Fibroblast of skin of abdomen (primary cell): ENCODE results near the gene RAPGEF6.
"Not testable (repeated sequence)": the region's sequence is repeated elsewhere in the genome, so short reads cannot be mapped to it uniquely, and the experiment has no call there.

ENCODE experiments used
- DNase-seq: peaks from one replicate; pipeline ENCODE4 v3.0.0-alpha.2; 2013

The RAPGEF6 gene

DNA sequence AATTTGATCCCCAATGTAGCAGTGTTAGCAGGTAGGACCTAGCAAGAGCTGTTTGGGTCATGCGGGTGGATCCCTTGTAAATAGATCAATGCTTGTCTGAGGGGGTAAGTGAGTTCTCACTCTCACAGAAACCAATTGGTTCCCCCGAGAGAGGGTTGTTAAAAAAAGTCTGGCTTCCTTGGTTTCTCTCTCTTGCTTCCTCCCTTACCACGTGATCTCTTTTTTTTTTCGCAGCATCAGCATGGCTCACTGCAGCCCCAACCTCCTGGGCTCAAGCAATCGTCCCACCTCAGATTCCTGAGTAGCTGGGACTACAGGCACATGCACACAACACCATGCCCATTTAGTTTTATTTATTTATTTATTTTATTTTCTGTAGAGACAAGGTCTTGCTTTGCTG is 26.4 kb downstream of the RAPGEF6 start:
- DNase-seq = no peak

- peak; percentile 42 for DNase-seq
Measured at GRCh38 chr5:131607903-131608540, 27.0 kb downstream of the RAPGEF6 start.

DNA sequence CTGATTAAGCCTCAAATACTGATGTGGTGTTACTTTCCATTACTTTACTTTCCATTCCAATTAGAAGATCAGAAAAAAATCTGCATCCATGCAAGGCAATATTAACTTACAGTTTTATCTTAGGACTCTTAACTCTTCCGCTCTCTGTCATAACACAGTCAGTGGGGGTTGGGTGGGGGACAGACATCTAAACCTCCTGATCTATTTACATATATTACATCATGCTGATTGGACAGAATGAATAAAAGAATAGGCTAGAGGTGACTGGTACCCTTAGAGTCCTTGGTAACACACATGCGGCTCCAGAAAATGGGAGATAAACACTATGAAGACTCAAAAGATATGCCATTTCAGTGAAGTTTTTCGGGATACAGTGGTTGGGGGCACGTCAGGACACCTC is 27.6 kb downstream of the RAPGEF6 start:
- no peak for DNase-seq

GRCh38 chr5:131605086-131605485 is 29.9 kb downstream of the RAPGEF6 start:
- no peak for DNase-seq

GRCh38 chr5:131595088-131596033 is 39.7 kb downstream of the RAPGEF6 start:
- no peak for DNase-seq

- DNase-seq = no peak
Measured at GRCh38 chr5:131593921-131594320, 41.1 kb downstream of the RAPGEF6 start.

DNA sequence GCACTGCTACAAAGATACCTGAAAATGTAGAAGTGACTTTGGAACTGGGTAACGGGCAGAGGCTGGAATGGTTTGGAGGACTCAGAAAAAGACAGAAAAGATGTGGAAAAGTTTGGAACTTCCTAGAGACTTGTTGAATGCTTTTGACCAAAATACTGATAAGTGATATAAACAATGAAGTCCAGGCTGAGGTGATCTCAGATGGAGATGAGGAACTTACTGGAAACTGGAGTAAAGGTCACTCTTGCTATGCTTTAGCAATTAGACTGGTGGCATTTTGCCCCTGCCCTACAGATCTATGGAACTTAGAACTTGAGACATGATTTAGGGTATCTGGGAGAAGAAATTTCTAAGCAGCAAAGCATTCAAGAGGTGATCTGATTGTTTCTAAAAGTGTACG is 41.6 kb downstream of the RAPGEF6 start:
- DNase-seq = not testable (repeated sequence)

- DNase-seq = peak; percentile 59
Measured at GRCh38 chr5:131589510-131590348, 45.3 kb downstream of the RAPGEF6 start.

DNA sequence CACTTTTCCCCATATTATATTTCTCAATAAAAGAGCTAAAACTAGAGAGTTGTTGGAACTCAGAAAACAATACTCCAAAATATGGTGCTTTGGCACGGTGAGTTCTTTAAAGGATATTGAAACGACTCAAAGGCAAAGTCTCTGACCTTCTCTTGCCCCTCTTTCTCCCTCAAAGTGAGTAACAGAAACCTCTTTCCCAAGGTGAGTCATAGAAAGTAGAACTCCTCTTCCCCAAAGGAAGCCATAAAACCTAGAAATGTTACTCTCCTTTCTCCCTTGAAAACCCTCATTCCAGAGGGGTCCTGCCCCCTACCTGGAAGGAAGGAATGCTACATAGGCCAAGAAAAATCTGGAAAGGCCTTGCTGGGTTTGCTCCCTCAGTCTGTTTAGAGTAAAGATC is 47.5 kb downstream of the RAPGEF6 start:
- DNase-seq = peak; percentile 29

GRCh38 chr5:131581702-131582101 is 53.3 kb downstream of the RAPGEF6 start:
- no peak for DNase-seq

GRCh38 chr5:131579917-131580671 is 54.9 kb downstream of the RAPGEF6 start:
- DNase-seq = no peak

GRCh38 chr5:131575660-131576227 is 59.3 kb downstream of the RAPGEF6 start:
- no peak for DNase-seq

DNA sequence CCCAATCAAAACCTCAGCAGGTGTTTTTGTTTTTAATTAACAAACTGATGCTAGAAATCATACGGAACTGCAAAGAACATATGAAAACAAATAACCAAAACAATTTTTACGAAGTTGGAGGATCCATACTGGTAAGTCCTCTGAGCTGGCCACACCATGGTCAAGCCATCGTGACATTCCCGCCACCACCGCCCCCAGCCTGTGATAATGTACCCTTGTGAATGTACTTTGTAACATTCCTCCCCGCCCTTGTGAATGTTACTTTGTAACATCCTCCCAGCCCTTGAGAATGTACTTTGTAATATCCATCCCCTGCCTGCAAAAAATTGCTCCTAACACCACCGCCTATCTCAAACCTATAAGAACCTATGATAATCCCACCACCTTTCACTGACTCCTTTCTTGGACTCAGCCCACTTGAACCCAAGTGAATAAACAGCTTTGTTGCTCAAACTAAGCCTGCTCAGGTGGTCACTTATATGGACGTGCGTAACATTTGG is 63.3 kb downstream of the RAPGEF6 start:
- no peak for DNase-seq

DNA sequence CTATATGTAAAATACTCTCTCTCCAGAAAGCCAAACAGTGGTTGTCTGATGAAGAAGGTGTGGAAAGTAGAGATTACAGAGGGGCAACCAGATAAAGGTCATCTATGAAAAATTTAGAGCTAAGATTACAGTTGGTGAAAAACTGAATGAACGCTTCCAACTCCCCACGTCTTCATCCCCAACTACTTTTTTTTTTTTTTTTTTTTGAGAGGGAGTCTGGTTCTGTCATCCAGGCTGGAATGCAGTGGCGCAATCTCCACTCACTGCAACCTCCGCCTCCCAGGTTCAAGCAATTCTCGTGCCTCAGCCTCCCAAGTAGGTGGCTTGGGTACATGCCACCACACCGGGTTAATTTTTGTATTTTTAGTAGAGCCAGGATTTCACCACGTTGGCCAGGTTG is 64.3 kb downstream of the RAPGEF6 start:
- no peak for DNase-seq

- DNase-seq = no peak
Measured at GRCh38 chr5:131564229-131564652, 70.8 kb downstream of the RAPGEF6 start.

- no peak for DNase-seq
Measured at GRCh38 chr5:131563434-131564228, 71.4 kb downstream of the RAPGEF6 start.

DNA sequence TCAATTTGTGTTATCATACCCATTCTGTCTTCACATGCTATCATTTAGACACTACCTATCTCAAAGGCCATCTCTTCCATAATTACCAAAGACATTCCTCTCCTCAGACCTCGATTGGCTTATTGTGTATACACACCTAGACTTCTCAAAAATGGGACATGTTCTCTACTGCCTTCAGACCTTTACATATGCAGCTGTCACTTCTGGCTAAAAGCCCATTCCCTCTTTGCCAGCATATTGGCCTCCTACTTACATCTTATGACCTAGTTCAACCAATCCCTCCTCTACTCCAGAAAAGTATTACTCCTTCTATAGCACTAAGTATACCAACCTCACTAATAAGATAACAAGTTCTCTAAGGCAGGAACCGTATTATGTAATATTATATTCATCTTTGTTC is 84.4 kb downstream of the RAPGEF6 start:
- DNase-seq = no peak

GRCh38 chr5:131548176-131548575 is 86.9 kb downstream of the RAPGEF6 start:
- DNase-seq = no peak

GRCh38 chr5:131545845-131546244 is 89.2 kb downstream of the RAPGEF6 start:
- DNase-seq = peak; percentile 82

GRCh38 chr5:131542723-131543122 is 92.3 kb downstream of the RAPGEF6 start:
- DNase-seq = no peak

DNA sequence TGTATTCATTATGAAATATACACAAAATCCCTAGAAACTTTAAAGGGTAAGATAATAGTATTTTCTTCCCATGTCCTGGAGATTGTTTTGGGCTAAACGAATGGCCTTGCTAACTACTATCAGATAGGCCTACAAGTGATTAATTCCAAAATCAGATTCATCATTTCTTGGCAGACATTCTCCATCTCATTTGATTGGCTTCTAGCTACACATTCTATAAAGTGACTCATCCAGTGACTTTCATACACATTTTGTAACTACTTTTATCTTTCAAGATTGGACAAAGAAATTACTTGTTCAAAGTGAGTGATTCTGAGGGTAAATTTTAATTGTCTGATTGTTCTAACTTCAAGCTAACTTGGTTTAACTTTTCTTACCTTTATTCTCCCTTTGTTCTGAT is 93.3 kb downstream of the RAPGEF6 start:
- peak; percentile 69 for DNase-seq
